LNCaP clone FGC (cell line): ENCODE measurements around the gene RCC2.

Experiments used
- DNase-seq: peaks from one replicate; pipeline ENCODE4 v3.0.0-alpha.2; 2011; ENCODE audit warnings: low read depth
- H3K4me3 ChIP-seq: 2 replicates; pipeline ENCODE4 v1.5.1; 2011; ENCODE audit warnings: mild to moderate bottlenecking, low read depth, low read length, control low read depth
- CTCF ChIP-seq: IDR thresholded peaks from 2 replicates; pipeline ENCODE4 v1.5.1; 2012; ENCODE audit warnings: mild to moderate bottlenecking; ENCODE audit not compliant: control insufficient read depth, insufficient read depth; ENCODE audit errors: extremely low read depth

RCC2 gene

GRCh38 chr1:17441993-17442357 is 2.5 kb upstream of the RCC2 start:
- no peak overlapping the region for H3K4me3 ChIP-seq
- no peak for DNase-seq
- no peak for TF ChIP-seq CTCF

GRCh38 chr1:17441265-17441992 is 2.0 kb upstream of the RCC2 start:
- DNase-seq = peak; percentile 38
- no peak overlapping the region for H3K4me3 ChIP-seq
- no peak for TF ChIP-seq CTCF

GRCh38 chr1:17440827-17441168 is 1.3 kb upstream of the RCC2 start:
- no peak for TF ChIP-seq CTCF
- no peak for DNase-seq
- H3K4me3 ChIP-seq = no peak overlapping the region

GRCh38 chr1:17440074-17440826 is 773 bp upstream of the RCC2 start:
- H3K4me3 ChIP-seq = peak overlapping the region; percentile 46
- DNase-seq = no peak
- TF ChIP-seq CTCF = no peak

- peak overlapping the region; percentile 83 for H3K4me3 ChIP-seq
- DNase-seq = no peak
- no peak for TF ChIP-seq CTCF
These were observed 893 bp downstream of the RCC2 start for GRCh38 chr1:17438318-17439249.

- no peak for DNase-seq
- TF ChIP-seq CTCF = no peak
- peak overlapping the region; percentile 83 for H3K4me3 ChIP-seq
These were observed 1.7 kb downstream of the RCC2 start for GRCh38 chr1:17437580-17438317.
